ENCODE data around the gene DAAM1. TPM values are rescaled to one million over a fixed set of nuclear protein-coding genes. Genes with fewer than 3 reads are reported as not detected.

DAAM1 gene
- total RNA-seq, 1 donor from 2014 or later: 39.5 TPM

DNA sequence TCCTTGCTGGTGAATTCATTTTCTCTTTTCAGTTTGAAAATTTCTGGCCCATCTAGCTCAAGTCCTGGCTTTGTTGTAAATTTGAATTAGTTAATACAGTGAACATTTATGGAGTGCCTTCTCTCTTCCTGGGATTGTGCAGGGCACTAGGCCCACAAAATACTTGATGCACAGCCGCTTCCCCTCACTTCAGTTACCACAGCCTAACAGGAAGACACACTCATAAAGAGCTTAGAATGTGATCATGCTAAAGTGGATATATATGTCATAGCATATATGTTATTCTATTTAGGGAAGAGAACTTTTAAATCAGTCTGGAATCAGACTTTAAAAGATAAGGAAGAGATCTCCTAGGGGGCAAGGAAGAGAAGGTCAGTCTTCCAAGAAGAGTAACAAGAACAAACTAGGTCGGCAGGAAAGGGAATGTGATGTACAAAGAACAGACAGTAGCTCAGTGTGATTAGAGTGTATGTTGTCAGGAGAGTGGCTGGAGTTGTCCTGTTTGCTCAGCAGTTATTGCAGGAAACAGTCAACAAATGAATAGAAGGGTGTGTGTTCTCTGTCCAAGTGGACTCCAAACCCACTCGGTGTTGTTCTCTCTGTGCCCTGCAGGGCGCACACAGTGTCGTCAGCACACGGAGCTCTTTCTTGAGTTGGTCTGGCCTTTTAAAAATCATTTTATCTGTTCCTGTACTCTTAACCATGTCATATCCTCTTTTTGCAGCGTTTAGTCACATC, 74.4 kb downstream of the DAAM1 start:
- Histone ChIP-seq H3K4me3 (no peak overlapping the region), H3K4me2 (no peak overlapping the region), H3K79me2 (ENCODE audit: low read depth) (no peaks in the 10 kb centered on the region), H3K27ac (no peak overlapping the region), H3K27me3 (no peaks in the 10 kb centered on the region), H4K20me1 (ENCODE audit: low read depth) (no peaks in the 10 kb centered on the region), H2AFZ (replicated peaks) (no peak overlapping the region), H3K9me3 (ENCODE audit: low read depth) (no peaks in the 10 kb centered on the region), H3F3A (ENCODE audit: low read depth) (no peaks in the 10 kb centered on the region), H3K9ac (no peak overlapping the region), H3K4me1 (no peaks in the 10 kb centered on the region), H3K36me3 (no peaks in the 10 kb centered on the region)
- Mint-ChIP-seq H3K27me3 (ENCODE audit: insufficient read depth, low read depth) (peaks cover 2% of the 10 kb centered on the region), H3K4me1 (no peaks in the 10 kb centered on the region), H3K27ac (no peak overlapping the region), H3K4me3 (no peak overlapping the region), H3K9me3 (no peaks in the 10 kb centered on the region), H3K36me3 (peaks cover 24% of the 10 kb centered on the region)
- DNase-seq (ENCODE audit: low spot score): no peak
- TF ChIP-seq CTCF (IDR thresholded peaks at IDR 0.05) (peak; percentile 31), EZH2 (IDR thresholded peaks at IDR 0.05) (no peak)

DNA sequence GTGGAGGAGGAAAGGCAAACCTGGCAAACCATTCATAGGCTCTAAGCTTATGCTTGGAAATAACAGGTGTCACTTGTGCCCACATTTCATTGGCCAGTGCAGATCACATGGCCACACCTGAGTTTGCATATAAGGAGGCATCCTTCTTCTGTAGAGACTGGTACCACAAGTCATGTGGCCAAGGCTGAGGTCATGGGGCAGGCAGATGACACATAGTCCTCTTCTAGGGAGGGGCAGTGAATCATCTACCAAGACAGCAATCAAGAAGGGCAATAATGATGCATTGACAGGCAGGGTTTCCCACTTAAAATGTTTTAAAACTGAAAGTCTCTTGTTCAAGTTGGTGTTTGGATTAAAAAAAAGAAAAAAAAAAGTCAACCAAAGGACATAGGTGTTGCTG, 77.3 kb downstream of the DAAM1 start:
- H3K9ac ChIP-seq: no peak overlapping the region
- Mint-ChIP-seq H3K27ac (no peak overlapping the region), H3K9me3 (no peaks in the 10 kb centered on the region), H3K4me3 (no peak overlapping the region), H3K4me1 (no peaks in the 10 kb centered on the region), H3K36me3 (peaks cover 39% of the 10 kb centered on the region), H3K27me3 (ENCODE audit: insufficient read depth, low read depth) (no peaks in the 10 kb centered on the region)
- H3K79me2 ChIP-seq (ENCODE audit: low read depth): no peaks in the 10 kb centered on the region
- peaks cover 3% of the 10 kb centered on the region for H3K36me3 ChIP-seq
- H3F3A ChIP-seq (ENCODE audit: low read depth): no peaks in the 10 kb centered on the region
- no peaks in the 10 kb centered on the region for H4K20me1 ChIP-seq (ENCODE audit: low read depth)
- no peaks in the 10 kb centered on the region for H3K4me1 ChIP-seq
- TF ChIP-seq EZH2phosphoT487 (IDR thresholded peaks at IDR 0.05): no peak
- no peak for TF ChIP-seq CTCF (IDR thresholded peaks at IDR 0.05)
- no peak for TF ChIP-seq EZH2 (IDR thresholded peaks at IDR 0.05)
- no peak overlapping the region for H3K4me3 ChIP-seq
- H3K27me3 ChIP-seq: no peaks in the 10 kb centered on the region
- H3K4me2 ChIP-seq: no peak overlapping the region
- no peaks in the 10 kb centered on the region for H3K9me3 ChIP-seq (ENCODE audit: low read depth)
- no peak for DNase-seq (ENCODE audit: low spot score)
- no peak overlapping the region for H3K27ac ChIP-seq
- H2AFZ ChIP-seq (replicated peaks): no peak overlapping the region

- H3K27ac Mint-ChIP-seq: no peak overlapping the region
These were observed 78.6 kb downstream of the DAAM1 start for GRCh38 chr14:59267046-59267445.

More at GRCh38 chr14:59267046-59267445, 78.6 kb downstream of the DAAM1 start:
- Mint-ChIP-seq H3K4me3 (no peak overlapping the region), H3K36me3 (peaks cover 39% of the 10 kb centered on the region), H3K9me3 (no peaks in the 10 kb centered on the region), H3K4me1 (no peaks in the 10 kb centered on the region), H3K27me3 (ENCODE audit: insufficient read depth, low read depth) (no peaks in the 10 kb centered on the region)
- H2AFZ ChIP-seq (replicated peaks): no peak overlapping the region
- H3F3A ChIP-seq (ENCODE audit: low read depth): no peaks in the 10 kb centered on the region
- H3K36me3 ChIP-seq: peaks cover 3% of the 10 kb centered on the region
- H4K20me1 ChIP-seq (ENCODE audit: low read depth): no peaks in the 10 kb centered on the region
- H3K9ac ChIP-seq: no peak overlapping the region
- H3K4me3 ChIP-seq: no peak overlapping the region
- no peak for TF ChIP-seq CTCF (IDR thresholded peaks at IDR 0.05)
- TF ChIP-seq EZH2phosphoT487 (IDR thresholded peaks at IDR 0.05): no peak
- TF ChIP-seq EZH2 (IDR thresholded peaks at IDR 0.05): no peak
- H3K79me2 ChIP-seq (ENCODE audit: low read depth): no peaks in the 10 kb centered on the region
- no peaks in the 10 kb centered on the region for H3K27me3 ChIP-seq
- DNase-seq (ENCODE audit: low spot score): no peak
- H3K9me3 ChIP-seq (ENCODE audit: low read depth): no peaks in the 10 kb centered on the region
- no peak overlapping the region for H3K4me2 ChIP-seq
- H3K4me1 ChIP-seq: no peaks in the 10 kb centered on the region
- no peak overlapping the region for H3K27ac ChIP-seq
